ENCODE measurements around the gene KIF6.

DNA sequence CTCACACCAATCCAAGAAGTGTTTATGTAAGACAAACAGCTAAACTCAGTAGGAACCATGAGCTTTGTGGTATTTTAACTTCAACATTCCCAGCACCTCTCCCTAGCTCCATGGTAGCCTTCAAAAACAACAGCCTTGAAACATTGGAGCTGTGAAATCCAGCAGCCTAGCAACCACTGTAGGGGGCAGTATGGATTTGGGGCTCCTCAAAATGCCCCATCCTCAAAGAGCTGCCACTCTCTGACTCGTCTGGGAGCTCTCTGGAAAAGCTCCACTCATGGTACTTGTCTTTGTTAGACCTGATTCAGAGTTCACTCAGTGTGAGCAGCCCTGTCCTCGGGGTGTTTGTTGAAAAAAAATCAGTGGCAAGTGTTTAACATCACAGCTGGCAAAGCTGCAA is 82.9 kb downstream of the KIF6 start:
- TF ChIP-seq, protein P1, sequence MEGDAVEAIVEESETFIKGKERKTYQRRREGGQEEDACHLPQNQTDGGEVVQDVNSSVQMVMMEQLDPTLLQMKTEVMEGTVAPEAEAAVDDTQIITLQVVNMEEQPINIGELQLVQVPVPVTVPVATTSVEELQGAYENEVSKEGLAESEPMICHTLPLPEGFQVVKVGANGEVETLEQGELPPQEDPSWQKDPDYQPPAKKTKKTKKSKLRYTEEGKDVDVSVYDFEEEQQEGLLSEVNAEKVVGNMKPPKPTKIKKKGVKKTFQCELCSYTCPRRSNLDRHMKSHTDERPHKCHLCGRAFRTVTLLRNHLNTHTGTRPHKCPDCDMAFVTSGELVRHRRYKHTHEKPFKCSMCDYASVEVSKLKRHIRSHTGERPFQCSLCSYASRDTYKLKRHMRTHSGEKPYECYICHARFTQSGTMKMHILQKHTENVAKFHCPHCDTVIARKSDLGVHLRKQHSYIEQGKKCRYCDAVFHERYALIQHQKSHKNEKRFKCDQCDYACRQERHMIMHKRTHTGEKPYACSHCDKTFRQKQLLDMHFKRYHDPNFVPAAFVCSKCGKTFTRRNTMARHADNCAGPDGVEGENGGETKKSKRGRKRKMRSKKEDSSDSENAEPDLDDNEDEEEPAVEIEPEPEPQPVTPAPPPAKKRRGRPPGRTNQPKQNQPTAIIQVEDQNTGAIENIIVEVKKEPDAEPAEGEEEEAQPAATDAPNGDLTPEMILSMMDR (IDR thresholded peaks at IDR 0.05): no peak
- TF ChIP-seq POLR2AphosphoS5 (IDR thresholded peaks at IDR 0.05; ENCODE audit: insufficient read depth in 1 of 2, low read depth in 1 of 2) (no peak), POLR2A (IDR thresholded peaks at IDR 0.05) (no peak)
